GM12874 (cell line): ENCODE results near the gene TUNAR.

Experiments
- TF ChIP-seq, protein P1 (sequence below): IDR thresholded peaks from 2 replicates; pipeline ENCODE4 v1.5.1; 2011; ENCODE audit warnings: low read depth, mild to moderate bottlenecking, control low read depth, low read length, moderate library complexity; ENCODE audit not compliant: insufficient read depth

TUNAR gene

DNA sequence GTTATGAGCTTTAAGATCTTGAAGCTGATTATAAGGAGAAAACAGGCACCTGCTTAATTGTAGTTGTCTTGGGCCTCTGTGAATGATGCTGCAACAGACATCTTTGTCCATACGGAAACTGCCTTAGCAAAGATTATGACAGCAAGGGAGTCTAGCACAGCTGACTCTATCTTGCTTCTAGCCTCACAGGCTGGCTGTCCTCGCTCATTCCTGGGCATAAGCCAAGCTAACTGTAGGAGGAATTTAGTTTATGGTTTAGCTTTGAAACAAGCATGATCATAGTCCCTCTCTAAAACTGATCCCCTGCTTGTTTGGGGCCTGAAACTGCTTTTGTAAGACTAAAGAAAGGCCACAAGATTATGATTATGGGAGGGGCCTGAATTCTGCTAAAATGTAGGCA lies 88.3 kb downstream of the TUNAR start:
- TF ChIP-seq, protein P1, sequence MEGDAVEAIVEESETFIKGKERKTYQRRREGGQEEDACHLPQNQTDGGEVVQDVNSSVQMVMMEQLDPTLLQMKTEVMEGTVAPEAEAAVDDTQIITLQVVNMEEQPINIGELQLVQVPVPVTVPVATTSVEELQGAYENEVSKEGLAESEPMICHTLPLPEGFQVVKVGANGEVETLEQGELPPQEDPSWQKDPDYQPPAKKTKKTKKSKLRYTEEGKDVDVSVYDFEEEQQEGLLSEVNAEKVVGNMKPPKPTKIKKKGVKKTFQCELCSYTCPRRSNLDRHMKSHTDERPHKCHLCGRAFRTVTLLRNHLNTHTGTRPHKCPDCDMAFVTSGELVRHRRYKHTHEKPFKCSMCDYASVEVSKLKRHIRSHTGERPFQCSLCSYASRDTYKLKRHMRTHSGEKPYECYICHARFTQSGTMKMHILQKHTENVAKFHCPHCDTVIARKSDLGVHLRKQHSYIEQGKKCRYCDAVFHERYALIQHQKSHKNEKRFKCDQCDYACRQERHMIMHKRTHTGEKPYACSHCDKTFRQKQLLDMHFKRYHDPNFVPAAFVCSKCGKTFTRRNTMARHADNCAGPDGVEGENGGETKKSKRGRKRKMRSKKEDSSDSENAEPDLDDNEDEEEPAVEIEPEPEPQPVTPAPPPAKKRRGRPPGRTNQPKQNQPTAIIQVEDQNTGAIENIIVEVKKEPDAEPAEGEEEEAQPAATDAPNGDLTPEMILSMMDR = no peak
